ENCODE data around the gene CDHR2.

GRCh38 chr5:176643491-176644219 lies 94.5 kb downstream of the CDHR2 start:
- TF ChIP-seq ATF2 (tag by site-specific recombination; IDR thresholded peaks at IDR 0.05; ENCODE audit: low read depth) (no peak), CTCF (tag by site-specific recombination; IDR thresholded peaks at IDR 0.05) (no peak), ZNF133 (tag by site-specific recombination; IDR thresholded peaks at IDR 0.05) (no peak), ZBTB8A (tag by site-specific recombination; IDR thresholded peaks at IDR 0.05) (no peak), ZNF501 (tag by site-specific recombination; IDR thresholded peaks at IDR 0.05) (no peak), HOXA7 (CRISPR knock-in tag; IDR thresholded peaks at IDR 0.05; ENCODE audit: borderline replicate concordance) (no peak), ZNF600 (tag by site-specific recombination; IDR thresholded peaks at IDR 0.05) (no peak), ZNF449 (tag by site-specific recombination; IDR thresholded peaks at IDR 0.05) (no peak), ZFP3 (tag by site-specific recombination; IDR thresholded peaks at IDR 0.05; ENCODE audit: low read depth) (no peak), ZNF548 (tag by site-specific recombination; IDR thresholded peaks at IDR 0.05) (no peak), ZIC2 (tag by site-specific recombination; IDR thresholded peaks at IDR 0.05) (no peak)
